ENCODE data around the gene CARM1.

The CARM1 gene

GRCh38 chr19:10889880-10890279 lies 18.5 kb downstream of the CARM1 start:
- H3K9ac ChIP-seq (ENCODE audit: low read length): no peak overlapping the region
- H3K4me3 ChIP-seq (ENCODE audit: insufficient read depth, low read length, poor library complexity, severe bottlenecking): no peak overlapping the region
- no peaks in the 10 kb centered on the region for H3K9me3 ChIP-seq (ENCODE audit: insufficient read depth, low read length)
- TF ChIP-seq EZH2phosphoT487 (conservative IDR thresholded peaks at IDR 0.05; ENCODE audit: low read length): no peak
- TF ChIP-seq CTCF (IDR thresholded peaks at IDR 0.05; ENCODE audit: insufficient read depth, low read length, poor library complexity, severe bottlenecking): no peak
- no peaks in the 10 kb centered on the region for H3K27me3 ChIP-seq (ENCODE audit: low read length)
- no peaks in the 10 kb centered on the region for H3K9me2 ChIP-seq (replicated peaks; ENCODE audit: insufficient read depth, low read length)
- H2AFZ ChIP-seq (ENCODE audit: low read depth, low read length, severe bottlenecking): no peak overlapping the region
- H3K27ac ChIP-seq (ENCODE audit: low read depth, low read length): no peak overlapping the region
- no peak overlapping the region for H3K4me2 ChIP-seq (ENCODE audit: low read depth, low read length, poor library complexity, severe bottlenecking)
- H4K20me1 ChIP-seq (ENCODE audit: low read depth, low read length): no peaks in the 10 kb centered on the region; the same call in 1 of the 2 replicates
- H3K36me3 ChIP-seq (ENCODE audit: low read length): no peaks in the 10 kb centered on the region
- no peaks in the 10 kb centered on the region for H3F3A ChIP-seq (ENCODE audit: insufficient read depth)
- H3K79me2 ChIP-seq (ENCODE audit: insufficient read depth, low read length): peaks cover 77% of the 10 kb centered on the region

- no peaks in the 10 kb centered on the region for H3K36me3 ChIP-seq (ENCODE audit: low read length)
- TF ChIP-seq CTCF (IDR thresholded peaks at IDR 0.05; ENCODE audit: insufficient read depth, low read length, poor library complexity, severe bottlenecking) (no peak), EZH2phosphoT487 (conservative IDR thresholded peaks at IDR 0.05; ENCODE audit: low read length) (no peak)
- H4K20me1 ChIP-seq (ENCODE audit: low read depth, low read length): no peaks in the 10 kb centered on the region; the same call in 1 of the 2 replicates
- H3K27me3 ChIP-seq (ENCODE audit: low read length): no peaks in the 10 kb centered on the region
- no peak overlapping the region for H3K9ac ChIP-seq (ENCODE audit: low read length)
- H3F3A ChIP-seq (ENCODE audit: insufficient read depth): no peaks in the 10 kb centered on the region
- no peak overlapping the region for H2AFZ ChIP-seq (ENCODE audit: low read depth, low read length, severe bottlenecking)
- H3K9me2 ChIP-seq (replicated peaks; ENCODE audit: insufficient read depth, low read length): no peaks in the 10 kb centered on the region
- H3K9me3 ChIP-seq (ENCODE audit: insufficient read depth, low read length): no peaks in the 10 kb centered on the region
- H3K27ac ChIP-seq (ENCODE audit: low read depth, low read length): no peak overlapping the region
- no peak overlapping the region for H3K4me2 ChIP-seq (ENCODE audit: low read depth, low read length, poor library complexity, severe bottlenecking)
- H3K79me2 ChIP-seq (ENCODE audit: insufficient read depth, low read length): peaks cover 76% of the 10 kb centered on the region
- H3K4me3 ChIP-seq (ENCODE audit: insufficient read depth, low read length, poor library complexity, severe bottlenecking): no peak overlapping the region
Observed at GRCh38 chr19:10891405-10892086, 20.2 kb downstream of the CARM1 start.

GRCh38 chr19:10892256-10892655 lies 20.9 kb downstream of the CARM1 start:
- no peaks in the 10 kb centered on the region for H3K9me2 ChIP-seq (replicated peaks; ENCODE audit: insufficient read depth, low read length)
- no peaks in the 10 kb centered on the region for H3K9me3 ChIP-seq (ENCODE audit: insufficient read depth, low read length)
- TF ChIP-seq EZH2phosphoT487 (conservative IDR thresholded peaks at IDR 0.05; ENCODE audit: low read length) (no peak), CTCF (IDR thresholded peaks at IDR 0.05; ENCODE audit: insufficient read depth, low read length, poor library complexity, severe bottlenecking) (no peak)
- H3K9ac ChIP-seq (ENCODE audit: low read length): no peak overlapping the region
- peaks cover 74% of the 10 kb centered on the region for H3K79me2 ChIP-seq (ENCODE audit: insufficient read depth, low read length)
- H3K4me3 ChIP-seq (ENCODE audit: insufficient read depth, low read length, poor library complexity, severe bottlenecking): no peak overlapping the region
- no peaks in the 10 kb centered on the region for H3K36me3 ChIP-seq (ENCODE audit: low read length)
- no peaks in the 10 kb centered on the region; the same call in 1 of the 2 replicates for H4K20me1 ChIP-seq (ENCODE audit: low read depth, low read length)
- no peak overlapping the region for H2AFZ ChIP-seq (ENCODE audit: low read depth, low read length, severe bottlenecking)
- no peaks in the 10 kb centered on the region for H3K27me3 ChIP-seq (ENCODE audit: low read length)
- H3F3A ChIP-seq (ENCODE audit: insufficient read depth): no peaks in the 10 kb centered on the region
- no peak overlapping the region for H3K4me2 ChIP-seq (ENCODE audit: low read depth, low read length, poor library complexity, severe bottlenecking)
- H3K27ac ChIP-seq (ENCODE audit: low read depth, low read length): no peak overlapping the region

All from SU-DHL-6 (cell line).